A549 treated with RU486 at 1 μM for 4 hours (cell line): Measurements from ENCODE around the gene NLRP8. TPM values are rescaled to one million over a fixed set of nuclear protein-coding genes. Genes with fewer than 3 reads are reported as not detected.

ENCODE experiments used
- total RNA-seq: library from RNA; stranded (reverse); fragments of 200-300 nt; extraction: Qiagen RNA extraction; gene quantifications from 5 replicates; pipeline ENCODE4 v1.2.3, GENCODE V29; 2022; ENCODE audit warnings: low read depth

Gene NLRP8
- not detected in 5 replicates for total RNA-seq

GRCh38 chr19:55947532-55947931 is at the start of gene NLRP8:
Gene NLRP8 (plus strand): TSS chr19:55947832.

DNA sequence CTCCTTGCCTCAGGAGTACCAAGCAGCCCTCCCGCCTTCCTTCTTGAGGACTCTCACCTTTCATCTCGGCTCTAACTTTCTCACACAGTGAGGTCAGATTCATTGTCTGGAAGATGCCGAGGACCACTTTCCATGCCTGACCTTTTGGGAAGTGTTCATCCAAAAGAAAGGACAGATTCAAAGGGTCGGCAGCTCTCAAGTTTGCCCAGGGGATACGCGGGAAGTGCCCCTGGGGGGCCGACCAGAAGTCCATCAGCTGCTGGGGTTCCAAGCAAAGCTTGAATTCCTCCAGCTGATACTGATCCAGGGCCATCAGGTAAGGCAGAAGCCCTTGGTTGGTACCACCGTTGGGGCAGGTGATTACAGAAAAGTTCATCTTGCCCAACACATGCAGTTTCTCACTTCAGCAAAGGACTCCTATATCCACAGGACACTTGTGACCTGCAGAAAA is 15.7 kb upstream of the NLRP8 start, which contains the start of gene NLRP13:
Gene NLRP13, minus strand, starts transcription at position 401 of the 451 bp plus-strand sequence. Its CDS starts 25 bp downstream, at position 376.

DNA sequence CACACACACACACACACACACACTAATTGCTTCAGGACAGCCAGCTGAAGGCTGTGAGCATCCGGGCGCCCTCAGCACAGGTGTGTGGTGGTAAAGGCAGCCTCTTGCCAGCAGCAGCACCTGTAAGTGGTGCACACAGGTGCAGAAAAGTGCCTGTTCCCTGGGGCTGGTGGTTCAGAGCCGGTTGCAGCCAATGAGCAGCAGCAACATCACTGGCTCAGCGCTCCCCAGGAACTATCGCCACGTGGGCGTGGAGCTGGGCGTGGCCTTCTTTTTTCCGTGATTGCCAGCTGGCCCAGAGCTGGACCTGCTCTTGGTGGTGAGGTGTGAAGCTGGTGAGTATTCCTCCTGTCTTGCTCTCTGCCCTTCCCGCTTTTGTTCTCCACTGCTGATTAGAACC is 38.9 kb downstream of the NLRP8 start, which contains the start of gene NLRP5:
Gene NLRP5, plus strand, starts transcription at position 289 of the 400 bp plus-strand sequence.

Other genes with a start within 250 kb of the NLRP8 start
- not detected in 5 replicates for gene NLRP9, start 209.4 kb upstream of the NLRP8 start, total RNA-seq
- 0.22 to 0.86 TPM (median 0.56 TPM) in 5 replicates for gene RFPL4A, start 188.7 kb upstream of the NLRP8 start, total RNA-seq
- not detected in 5 replicates for gene RFPL4AL1, start 178.7 kb upstream of the NLRP8 start, total RNA-seq
- gene NLRP11, start 115.8 kb upstream of the NLRP8 start, total RNA-seq, result 0.06 TPM in 1 of 5 replicates, not detected in the others
- gene NLRP4, start 111.3 kb upstream of the NLRP8 start, total RNA-seq, result not detected in 5 replicates
- not detected in 5 replicates for gene NLRP13, start 15.5 kb upstream of the NLRP8 start, total RNA-seq
- gene NLRP5, start 38.9 kb downstream of the NLRP8 start, total RNA-seq, result not detected in 5 replicates
- gene ZNF787, start 173.5 kb downstream of the NLRP8 start, total RNA-seq, result 26.1 to 51.6 TPM (median 50.0 TPM) in 5 replicates
- 18.1 to 32.0 TPM (median 29.4 TPM) in 5 replicates for gene ZNF444, start 193.5 kb downstream of the NLRP8 start, total RNA-seq
- gene GALP, start 228.2 kb downstream of the NLRP8 start, total RNA-seq, result not detected in 5 replicates
- 0.06 TPM in 1 of 5 replicates, not detected in the others for gene ZSCAN5B, start 250.0 kb downstream of the NLRP8 start, total RNA-seq